GM10266 (cell line): Measurements from ENCODE around the gene OAS3.

Experiments
- DNase-seq: peaks from one replicate; pipeline ENCODE4 v3.0.0; 2012; ENCODE audit errors: extremely low spot score
- TF ChIP-seq, protein P1 (sequence below): IDR thresholded peaks from 2 replicates; pipeline ENCODE4 v1.5.1; 2012; ENCODE audit warnings: mild to moderate bottlenecking, low read depth; ENCODE audit not compliant: control insufficient read depth, insufficient read depth; ENCODE audit errors: missing control alignments

The OAS3 gene

GRCh38 chr12:112961074-112961473 is 22.8 kb downstream of the OAS3 start:
- no peak for DNase-seq
- TF ChIP-seq, protein P1, sequence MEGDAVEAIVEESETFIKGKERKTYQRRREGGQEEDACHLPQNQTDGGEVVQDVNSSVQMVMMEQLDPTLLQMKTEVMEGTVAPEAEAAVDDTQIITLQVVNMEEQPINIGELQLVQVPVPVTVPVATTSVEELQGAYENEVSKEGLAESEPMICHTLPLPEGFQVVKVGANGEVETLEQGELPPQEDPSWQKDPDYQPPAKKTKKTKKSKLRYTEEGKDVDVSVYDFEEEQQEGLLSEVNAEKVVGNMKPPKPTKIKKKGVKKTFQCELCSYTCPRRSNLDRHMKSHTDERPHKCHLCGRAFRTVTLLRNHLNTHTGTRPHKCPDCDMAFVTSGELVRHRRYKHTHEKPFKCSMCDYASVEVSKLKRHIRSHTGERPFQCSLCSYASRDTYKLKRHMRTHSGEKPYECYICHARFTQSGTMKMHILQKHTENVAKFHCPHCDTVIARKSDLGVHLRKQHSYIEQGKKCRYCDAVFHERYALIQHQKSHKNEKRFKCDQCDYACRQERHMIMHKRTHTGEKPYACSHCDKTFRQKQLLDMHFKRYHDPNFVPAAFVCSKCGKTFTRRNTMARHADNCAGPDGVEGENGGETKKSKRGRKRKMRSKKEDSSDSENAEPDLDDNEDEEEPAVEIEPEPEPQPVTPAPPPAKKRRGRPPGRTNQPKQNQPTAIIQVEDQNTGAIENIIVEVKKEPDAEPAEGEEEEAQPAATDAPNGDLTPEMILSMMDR: no peak

- TF ChIP-seq, protein P1: no peak
- DNase-seq: no peak
These were observed 23.3 kb downstream of the OAS3 start for GRCh38 chr12:112961536-112961935.

GRCh38 chr12:112962561-112962960 is 24.3 kb downstream of the OAS3 start:
- TF ChIP-seq, protein P1: no peak
- no peak for DNase-seq

DNA sequence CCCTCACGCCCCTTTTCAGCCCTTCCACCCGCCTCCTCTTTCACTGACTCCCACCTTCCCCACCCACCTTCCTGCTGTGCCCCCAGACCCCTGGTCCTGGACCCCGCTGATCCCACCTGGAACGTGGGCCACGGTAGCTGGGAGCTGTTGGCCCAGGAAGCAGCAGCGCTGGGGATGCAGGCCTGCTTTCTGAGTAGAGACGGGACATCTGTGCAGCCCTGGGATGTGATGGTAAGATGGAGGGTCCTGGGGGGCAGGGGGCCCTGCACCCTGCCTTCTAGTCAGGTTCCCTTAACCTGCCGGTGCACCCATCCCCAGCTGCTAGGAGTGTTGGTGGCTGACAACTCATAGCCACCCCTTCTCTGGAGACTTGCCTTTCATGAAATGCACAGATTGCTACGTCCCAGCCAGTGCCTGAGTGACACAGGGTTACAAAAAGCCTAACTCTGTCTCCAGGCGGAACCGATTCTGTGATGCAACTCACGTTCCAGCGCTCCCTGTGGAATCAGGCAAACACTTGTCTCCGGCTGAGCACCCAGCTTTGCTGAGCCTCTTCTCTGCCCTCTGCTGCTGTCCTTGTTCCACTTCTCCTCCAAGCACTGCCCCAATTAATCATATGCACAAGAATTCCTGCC is 25.1 kb downstream of the OAS3 start:
- DNase-seq: no peak
- TF ChIP-seq, protein P1: no peak

GRCh38 chr12:112964067-112964670 is 25.9 kb downstream of the OAS3 start:
- no peak for DNase-seq

DNA sequence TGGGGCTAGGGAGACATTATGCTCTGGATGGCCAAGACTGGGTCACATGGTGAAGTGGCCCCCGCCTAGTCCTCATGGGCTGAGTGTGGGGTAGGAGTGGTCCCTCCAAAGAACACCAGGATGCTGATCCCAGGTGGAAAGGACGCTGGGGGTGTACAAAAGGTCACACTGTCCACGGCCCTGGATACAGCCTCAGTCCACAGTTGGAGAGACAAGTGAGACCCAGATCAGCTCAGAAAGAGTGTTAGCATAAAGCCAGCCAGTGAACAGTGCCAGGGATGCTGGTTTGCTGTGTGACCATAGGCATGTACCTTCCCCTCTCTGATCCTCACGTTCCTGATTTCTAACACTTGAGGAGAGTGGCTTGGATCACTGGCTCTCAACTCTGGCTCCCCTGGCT is 26.6 kb downstream of the OAS3 start:
- no peak for DNase-seq
- TF ChIP-seq, protein P1: no peak

More at GRCh38 chr12:112964067-112964670, 25.9 kb downstream of the OAS3 start:
- TF ChIP-seq, protein P1: no peak

DNA sequence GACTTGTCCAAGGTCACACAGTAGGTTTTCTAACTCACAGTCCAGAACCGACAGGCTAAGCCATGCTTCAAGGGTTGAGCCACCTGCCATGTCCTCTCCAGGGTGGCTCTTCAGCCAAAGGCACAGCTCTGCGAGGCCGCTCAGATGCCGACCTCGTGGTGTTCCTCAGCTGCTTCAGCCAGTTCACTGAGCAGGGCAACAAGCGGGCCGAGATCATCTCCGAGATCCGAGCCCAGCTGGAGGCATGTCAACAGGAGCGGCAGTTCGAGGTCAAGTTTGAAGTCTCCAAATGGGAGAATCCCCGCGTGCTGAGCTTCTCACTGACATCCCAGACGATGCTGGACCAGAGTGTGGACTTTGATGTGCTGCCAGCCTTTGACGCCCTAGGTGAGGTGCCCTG is 27.4 kb downstream of the OAS3 start:
- DNase-seq: no peak
- TF ChIP-seq, protein P1: no peak
